ENCODE data around the gene HK3. TPM values are rescaled to one million over a fixed set of nuclear protein-coding genes. Genes with fewer than 3 reads are reported as not detected.

Gene HK3
- total RNA-seq, 2 experiments from 2014 or later: not detected

GRCh38 chr5:176922817-176923216 lies 23.7 kb upstream of the HK3 start:
- Mint-ChIP-seq H3K4me3 (no peak overlapping the region), H3K36me3 (ENCODE audit: low read depth) (peaks cover 15% of the 10 kb centered on the region), H3K27me3 (ENCODE audit: low read depth) (no peaks in the 10 kb centered on the region), H3K27ac (no peak overlapping the region), H3K4me1 (ENCODE audit: low read depth) (peaks cover 3% of the 10 kb centered on the region), H3K9me3 (ENCODE audit: insufficient read depth) (no peaks in the 10 kb centered on the region)
- POLR2A ChIA-PET: no interaction called here
- CTCF ChIA-PET: interaction anchor here (0.8 kb wide), 1 partner anchor 262 kb away, joined by 3 read pairs; no protein-coding TSS in a partner anchor
- no peak for DNase-seq
- no peak for ATAC-seq

GRCh38 chr5:176921714-176922113 lies 22.6 kb upstream of the HK3 start:
- H3K36me3 Mint-ChIP-seq (ENCODE audit: low read depth): peaks cover 15% of the 10 kb centered on the region
- CTCF ChIA-PET: no interaction called here
- no peak overlapping the region for H3K27ac Mint-ChIP-seq
- no peaks in the 10 kb centered on the region for H3K27me3 Mint-ChIP-seq (ENCODE audit: low read depth)
- H3K4me3 Mint-ChIP-seq: no peak overlapping the region
- ATAC-seq (no peak), DNase-seq (no peak)
- H3K9me3 Mint-ChIP-seq (ENCODE audit: insufficient read depth): no peaks in the 10 kb centered on the region
- H3K4me1 Mint-ChIP-seq (ENCODE audit: low read depth): peaks cover 8% of the 10 kb centered on the region
- POLR2A ChIA-PET: no interaction called here

GRCh38 chr5:176918613-176919012 lies 19.5 kb upstream of the HK3 start:
- DNase-seq (no peak), ATAC-seq (no peak)
- Mint-ChIP-seq H3K9me3 (ENCODE audit: insufficient read depth) (no peaks in the 10 kb centered on the region), H3K27ac (no peak overlapping the region), H3K36me3 (ENCODE audit: low read depth) (peaks cover 15% of the 10 kb centered on the region), H3K27me3 (ENCODE audit: low read depth) (no peaks in the 10 kb centered on the region), H3K4me3 (no peak overlapping the region), H3K4me1 (ENCODE audit: low read depth) (peaks cover 11% of the 10 kb centered on the region)
- ChIA-PET POLR2A (no interaction called here), CTCF (no interaction called here)

- H3K9me3 Mint-ChIP-seq (ENCODE audit: insufficient read depth): no peaks in the 10 kb centered on the region
- ChIA-PET CTCF (interaction anchor here (0.9 kb wide), 1 partner anchor 256 kb away, joined by 3 read pairs; no protein-coding TSS in a partner anchor), POLR2A (interaction anchor here (0.5 kb wide), 1 partner anchor 121 kb away, joined by 6 read pairs; no protein-coding TSS in a partner anchor)
- no peak overlapping the region for H3K4me3 Mint-ChIP-seq
- DNase-seq (no peak), ATAC-seq (no peak)
- H3K27ac Mint-ChIP-seq: no peak overlapping the region
- peaks cover 15% of the 10 kb centered on the region for H3K36me3 Mint-ChIP-seq (ENCODE audit: low read depth)
- H3K4me1 Mint-ChIP-seq (ENCODE audit: low read depth): peaks cover 11% of the 10 kb centered on the region
- no peaks in the 10 kb centered on the region for H3K27me3 Mint-ChIP-seq (ENCODE audit: low read depth)
Observed at GRCh38 chr5:176916337-176916736, 17.2 kb upstream of the HK3 start.

- Mint-ChIP-seq H3K27ac (no peak overlapping the region), H3K9me3 (ENCODE audit: insufficient read depth) (no peaks in the 10 kb centered on the region), H3K36me3 (ENCODE audit: low read depth) (peaks cover 15% of the 10 kb centered on the region), H3K4me3 (no peak overlapping the region), H3K27me3 (ENCODE audit: low read depth) (no peaks in the 10 kb centered on the region), H3K4me1 (ENCODE audit: low read depth) (peaks cover 11% of the 10 kb centered on the region)
- ATAC-seq: no peak
- POLR2A ChIA-PET: no interaction called here
- CTCF ChIA-PET: interaction anchor here (0.7 to 0.9 kb wide), 2 partner anchors 255 to 259 kb away, joined by 3 read pairs; no protein-coding TSS in a partner anchor
- no peak for DNase-seq
Observed at GRCh38 chr5:176915906-176916305, 16.8 kb upstream of the HK3 start.

GRCh38 chr5:176912115-176912514 lies 13.0 kb upstream of the HK3 start:
- Mint-ChIP-seq H3K4me1 (ENCODE audit: low read depth) (peaks cover 7% of the 10 kb centered on the region), H3K36me3 (ENCODE audit: low read depth) (peaks cover 17% of the 10 kb centered on the region), H3K27me3 (ENCODE audit: low read depth) (no peaks in the 10 kb centered on the region), H3K27ac (no peak overlapping the region), H3K9me3 (ENCODE audit: insufficient read depth) (no peaks in the 10 kb centered on the region), H3K4me3 (no peak overlapping the region)
- DNase-seq (no peak), ATAC-seq (no peak)
- ChIA-PET CTCF (interaction anchor here (0.6 to 3.8 kb wide), 2 partner anchors 10 to 251 kb away, joined by 4 to 16 read pairs; no protein-coding TSS in a partner anchor), POLR2A (no interaction called here)

- H3K4me3 Mint-ChIP-seq: no peak overlapping the region
- DNase-seq (no peak), ATAC-seq (no peak)
- H3K27me3 Mint-ChIP-seq (ENCODE audit: low read depth): no peaks in the 10 kb centered on the region
- CTCF ChIA-PET: interaction anchor here (0.7 to 3.8 kb wide), 3 partner anchors 9 to 248 kb away, joined by 3 to 16 read pairs (median 4); partner anchors contain the start of gene HK3
- H3K4me1 Mint-ChIP-seq (ENCODE audit: low read depth): no peaks in the 10 kb centered on the region
- H3K27ac Mint-ChIP-seq: no peak overlapping the region
- H3K36me3 Mint-ChIP-seq (ENCODE audit: low read depth): peaks cover 34% of the 10 kb centered on the region
- POLR2A ChIA-PET: interaction anchor here (0.6 kb wide), 1 partner anchor 132 kb away, joined by 3 read pairs; no protein-coding TSS in a partner anchor
- no peaks in the 10 kb centered on the region for H3K9me3 Mint-ChIP-seq (ENCODE audit: insufficient read depth)
Observed at GRCh38 chr5:176908675-176909368, 9.7 kb upstream of the HK3 start.

- H3K27me3 Mint-ChIP-seq (ENCODE audit: low read depth): no peaks in the 10 kb centered on the region
- no peak overlapping the region for H3K27ac Mint-ChIP-seq
- H3K36me3 Mint-ChIP-seq (ENCODE audit: low read depth): peaks cover 43% of the 10 kb centered on the region
Observed at GRCh38 chr5:176906796-176907195, 7.7 kb upstream of the HK3 start.

GRCh38 chr5:176906126-176906525 lies 7.0 kb upstream of the HK3 start:
- DNase-seq (no peak), ATAC-seq (no peak)
- no peak overlapping the region for H3K27ac Mint-ChIP-seq
- no peak overlapping the region for H3K4me3 Mint-ChIP-seq
- no peaks in the 10 kb centered on the region for H3K9me3 Mint-ChIP-seq (ENCODE audit: insufficient read depth)
- peaks cover 6% of the 10 kb centered on the region for H3K4me1 Mint-ChIP-seq (ENCODE audit: low read depth)
- H3K36me3 Mint-ChIP-seq (ENCODE audit: low read depth): peaks cover 43% of the 10 kb centered on the region
- ChIA-PET CTCF (interaction anchor here (1.2 kb wide), 1 partner anchor 245 kb away, joined by 3 read pairs; no protein-coding TSS in a partner anchor), POLR2A (no interaction called here)
- no peaks in the 10 kb centered on the region for H3K27me3 Mint-ChIP-seq (ENCODE audit: low read depth)

More at GRCh38 chr5:176906796-176907195, 7.7 kb upstream of the HK3 start:
- ChIA-PET CTCF (no interaction called here), POLR2A (no interaction called here)
- ATAC-seq (no peak), DNase-seq (no peak)
- H3K9me3 Mint-ChIP-seq (ENCODE audit: insufficient read depth): no peaks in the 10 kb centered on the region
- no peak overlapping the region for H3K4me3 Mint-ChIP-seq
- H3K4me1 Mint-ChIP-seq (ENCODE audit: low read depth): peaks cover 4% of the 10 kb centered on the region

- no peak for ATAC-seq
- POLR2A ChIA-PET: no interaction called here
- H3K36me3 Mint-ChIP-seq (ENCODE audit: low read depth): peaks cover 39% of the 10 kb centered on the region
- no peak overlapping the region for H3K4me3 Mint-ChIP-seq
- H3K9me3 Mint-ChIP-seq (ENCODE audit: insufficient read depth): no peaks in the 10 kb centered on the region
- H3K4me1 Mint-ChIP-seq (ENCODE audit: low read depth): peaks cover 18% of the 10 kb centered on the region
- H3K27me3 Mint-ChIP-seq (ENCODE audit: low read depth): no peaks in the 10 kb centered on the region
- no peak for DNase-seq
- CTCF ChIA-PET: interaction anchor here (1.4 kb wide), 1 partner anchor 243 kb away, joined by 8 read pairs; no protein-coding TSS in a partner anchor
- H3K27ac Mint-ChIP-seq: no peak overlapping the region
Observed at GRCh38 chr5:176904276-176904675, 5.1 kb upstream of the HK3 start.

- Mint-ChIP-seq H3K9me3 (ENCODE audit: insufficient read depth) (no peaks in the 10 kb centered on the region), H3K4me1 (ENCODE audit: low read depth) (peaks cover 21% of the 10 kb centered on the region), H3K36me3 (ENCODE audit: low read depth) (peaks cover 36% of the 10 kb centered on the region), H3K27ac (no peak overlapping the region), H3K27me3 (ENCODE audit: low read depth) (no peaks in the 10 kb centered on the region), H3K4me3 (no peak overlapping the region)
- CTCF ChIA-PET: interaction anchor here (0.7 to 1.4 kb wide), 2 partner anchors 9 to 242 kb away, joined by 4 to 8 read pairs; no protein-coding TSS in a partner anchor
- POLR2A ChIA-PET: interaction anchor here (1.1 kb wide), 1 partner anchor 26 kb away, joined by 3 read pairs; no protein-coding TSS in a partner anchor
- DNase-seq (no peak), ATAC-seq (no peak)
Observed at GRCh38 chr5:176902911-176903664, 3.9 kb upstream of the HK3 start.
